Mucosa of descending colon (tissue), 3 donors: ENCODE data around the gene NFYA. TPM values are rescaled to one million over a fixed set of nuclear protein-coding genes. Genes with fewer than 3 reads are reported as not detected.

Experiments
- ATAC-seq: fragments of 200-7000 bp; cut with Tn5 transposase; one replicate; pipeline ENCODE4 v1.9.1; 2020; ENCODE audit warnings: mild to moderate bottlenecking, moderate library complexity
- DNase-seq, 3 donors: peaks; one replicate each; pipeline ENCODE4 v3.0.0-alpha.2; 2020
- H3K36me3 ChIP-seq: fragments of 200-600 bp; one replicate; pipeline ENCODE4 v1.8.0; 2021; ENCODE audit warnings: low read depth, mild to moderate bottlenecking
- H3K4me1 ChIP-seq: fragments of 200-600 bp; one replicate; pipeline ENCODE4 v1.8.0; 2021; ENCODE audit warnings: low read depth, mild to moderate bottlenecking
- H3K4me3 ChIP-seq: fragments of 200-600 bp; one replicate; pipeline ENCODE4 v1.8.0; 2021; ENCODE audit warnings: mild to moderate bottlenecking
- H3K9me3 ChIP-seq: fragments of 200-600 bp; one replicate; pipeline ENCODE4 v1.8.0; 2021; ENCODE audit warnings: mild to moderate bottlenecking
- CTCF ChIP-seq: fragments of 200-600 bp; IDR thresholded peaks from one replicate; pipeline ENCODE4 v1.8.0; 2022; ENCODE audit warnings: antibody characterized with exemption, mild to moderate bottlenecking
- intact Hi-C, 2 donors: fragments of 100-400 bp; cut with DNase I in 1 of 2; cut with micrococcal nuclease in 1 of 2; formaldehyde crosslinking; loops; one replicate each; pipeline versions ENCODE4 v1.11.0 to v1.11.1; 2022; cut with DNase I, micrococcal nuclease
- total RNA-seq, 3 donors: library from RNA; stranded (reverse); fragmentation: NEBNext Ultra II Directional in 2 of 3; extraction: Animal tissue kit (Norgen Biotek cat#: 25700) in 2 of 3; gene quantifications; one replicate each; pipeline versions ENCODE4 v1.2.1 to v1.2.4, GENCODE V29; 2021 to 2023
- donor health status: DM: no; HTN: no; CAD: no; lungs with moderate emphysema.
- donor health status: DM: no; HTN: no; CAD: no.
- donor health status: DM: no; HTN: yes; CAD: no.

Gene NFYA
- total RNA-seq, 3 donors from 2014 or later = 19.0 to 20.9 (median 20.2) TPM

DNA sequence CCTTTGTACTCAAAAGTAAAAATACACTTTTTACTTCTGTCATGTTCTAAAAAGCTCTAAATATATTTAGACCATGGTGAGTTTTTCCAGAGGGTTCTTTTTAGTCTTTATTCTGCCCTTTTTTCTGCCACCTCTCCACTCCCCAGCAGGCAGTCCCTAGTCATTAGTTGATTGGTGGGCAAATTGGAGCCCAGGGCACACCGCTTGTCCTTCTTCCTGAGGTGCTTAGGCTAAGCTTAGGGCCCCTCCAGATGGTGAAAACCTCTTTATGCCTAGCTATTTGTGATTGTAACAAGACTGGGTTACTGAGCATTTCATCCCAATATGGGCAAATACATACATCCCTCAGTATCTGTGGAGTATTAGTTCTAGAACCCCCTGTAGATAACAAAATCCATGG is 75.1 kb downstream of the NFYA start:
- no peaks in the 10 kb centered on the region for H3K4me1 ChIP-seq
- no peak for DNase-seq
- no peaks in the 10 kb centered on the region for H3K9me3 ChIP-seq
- H3K36me3 ChIP-seq = no peaks in the 10 kb centered on the region
- intact Hi-C loops = no loop called here
- no peak overlapping the region for H3K4me3 ChIP-seq
- no peak for TF ChIP-seq CTCF
- no peak for ATAC-seq

Other genes starting within 250 kb of the NFYA start
- gene UNC5CL, start 33.8 kb upstream of the NFYA start, total RNA-seq = 1 to 10 TPM; 3.4 to 9.7 (median 7.4) TPM
- under 1 TPM in 1 of 3 donors, not detected in 2; 0.48 TPM for gene TSPO2, start 30.5 kb upstream of the NFYA start, total RNA-seq
- gene APOBEC2, start 19.8 kb upstream of the NFYA start, total RNA-seq = not detected
- 10 to 100 TPM; 23.0 to 37.4 (median 23.7) TPM for gene OARD1, start 618 bp upstream of the NFYA start, total RNA-seq
- under 1 TPM in 1 of 3 donors, not detected in 2; 0.35 TPM for gene TREML1, start 81.4 kb downstream of the NFYA start, total RNA-seq
- 1 to 10 TPM in 1 of 3 donors, under 1 TPM in 2; 0.29 to 1.3 (median 0.67) TPM for gene TREM2, start 90.1 kb downstream of the NFYA start, total RNA-seq
- gene TREML2, start 128.2 kb downstream of the NFYA start, total RNA-seq = not detected
- gene TREML4, start 155.4 kb downstream of the NFYA start, total RNA-seq = not detected
- gene TREM1, start 213.7 kb downstream of the NFYA start, total RNA-seq = 1 to 10 TPM in 2 of 3 donors, not detected in 1; 1.2 to 2.0 TPM